Dermis microvascular lymphatic vessel endothelial cell (primary cell): ENCODE measurements around the gene TRDMT1. TPM values are rescaled to one million over a fixed set of nuclear protein-coding genes. Genes with fewer than 3 reads are reported as not detected.

Experiments
- DNase-seq, 2 donors: peaks; one replicate each; pipeline versions ENCODE4 v3.0.0 to v3.0.0-alpha.2; 2010; ENCODE audit warnings: low read depth in 2 of 2
- total RNA-seq: library from RNA; depleted of rRNA; stranded (reverse); fragments of >200 nt; gene quantifications from 2 replicates; pipeline ENCODE4 v1.2.1, GENCODE V29; 2014

TRDMT1 gene
- total RNA-seq, 1 donor from 2014 or later: 5.0 TPM

DNA sequence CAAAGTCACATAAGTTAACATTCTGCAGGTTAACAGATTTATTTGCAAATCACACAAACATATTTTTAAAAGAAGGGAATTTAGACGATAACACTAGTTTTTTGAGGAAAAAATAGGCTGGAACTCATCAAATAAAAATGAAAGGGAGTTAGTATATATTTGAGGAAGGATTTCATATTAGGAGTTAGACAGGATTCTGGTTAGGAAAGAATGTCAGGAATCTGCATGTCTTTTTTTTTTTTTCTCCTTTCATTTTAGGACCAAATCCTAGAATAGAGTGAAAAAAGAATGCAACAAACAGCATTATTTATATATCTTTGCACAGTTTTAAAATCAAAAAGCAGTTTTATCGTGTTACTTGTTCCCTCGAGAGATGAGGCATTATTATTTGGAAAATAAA, 8.9 kb upstream of the TRDMT1 start:
- DNase-seq: no peak

DNA sequence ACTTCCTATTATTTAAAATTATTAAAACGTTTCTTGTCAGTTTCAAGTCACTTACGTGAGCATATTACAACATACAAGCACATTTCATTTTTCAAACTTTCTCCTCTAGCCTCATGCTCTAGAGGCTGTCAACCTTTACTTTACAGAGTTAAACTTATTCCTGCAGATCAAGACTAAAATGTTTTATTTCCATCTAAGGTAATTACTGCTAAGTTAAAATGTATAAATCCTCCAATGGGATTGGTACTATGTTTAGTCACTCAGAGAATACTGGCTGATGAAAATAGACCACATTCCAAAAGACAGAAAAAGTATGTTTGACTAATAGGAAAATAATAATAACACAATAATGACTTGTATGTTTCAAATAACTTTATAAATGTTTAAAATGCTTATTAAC, 8.4 kb upstream of the TRDMT1 start:
- DNase-seq: no peak

DNA sequence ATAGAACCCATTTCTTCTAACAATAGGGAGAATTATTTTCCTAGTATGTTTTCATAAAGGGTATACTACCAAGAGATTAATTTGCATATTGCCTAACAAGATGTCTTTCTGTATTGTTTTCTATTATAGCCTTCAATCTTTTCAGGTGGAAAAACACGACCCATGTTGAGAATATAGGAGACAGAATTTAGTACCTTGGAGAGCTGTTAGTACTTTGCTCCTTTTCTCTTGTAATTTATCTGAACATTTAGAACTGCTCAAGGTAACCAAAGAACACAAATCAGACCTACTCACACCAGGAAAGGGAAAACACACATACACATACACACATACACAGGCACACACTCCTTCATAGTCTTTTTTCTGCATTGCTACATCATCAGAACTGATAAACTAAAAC, 7.8 kb upstream of the TRDMT1 start:
- DNase-seq: no peak

GRCh38 chr10:17208476-17208875, 7.0 kb upstream of the TRDMT1 start:
- DNase-seq: no peak

GRCh38 chr10:17206210-17206709, 4.8 kb upstream of the TRDMT1 start:
- peak in 1 of 2 donors; percentile 74 for DNase-seq

DNA sequence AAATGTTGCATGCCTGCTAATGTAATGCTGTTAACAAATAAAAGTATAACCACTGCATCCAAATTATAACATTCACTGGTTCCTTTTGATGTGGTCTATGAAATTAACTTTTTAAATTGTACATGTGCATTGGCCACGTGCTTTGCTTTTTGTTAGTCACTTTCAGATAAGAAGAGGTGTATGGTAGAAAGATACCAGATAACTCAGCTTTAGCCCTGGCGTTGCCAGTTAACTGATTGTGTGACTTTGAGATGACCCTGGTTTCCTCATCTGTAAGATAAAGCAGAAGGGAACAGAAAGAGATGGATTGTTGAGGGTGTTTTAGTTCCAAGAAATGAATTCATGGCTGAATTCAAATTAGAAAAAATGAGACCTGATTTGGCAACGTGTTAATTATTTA, 1.9 kb upstream of the TRDMT1 start:
- DNase-seq: no peak

GRCh38 chr10:17202999-17203398, 1.5 kb upstream of the TRDMT1 start:
- no peak for DNase-seq

DNA sequence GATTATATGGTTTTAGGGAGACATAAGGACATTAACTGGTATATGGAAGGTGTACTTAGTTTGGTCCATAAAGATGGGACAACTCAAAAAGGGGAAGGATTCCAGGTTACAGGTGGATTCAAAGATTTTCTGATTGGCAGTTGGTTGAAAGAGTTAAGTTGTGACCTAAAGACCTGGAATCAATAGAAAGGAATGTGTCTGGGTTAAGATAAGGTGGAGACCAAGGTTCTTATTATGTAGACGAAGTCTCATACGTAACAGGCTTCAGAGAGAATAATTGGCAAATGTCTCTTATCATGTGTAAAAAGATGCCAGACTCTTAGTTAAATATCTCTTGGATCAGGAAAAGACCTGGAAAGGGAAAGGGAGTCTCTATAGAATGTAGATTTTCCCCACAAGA, 1.0 kb upstream of the TRDMT1 start:
- no peak for DNase-seq

GRCh38 chr10:17201794-17202116, 283 bp upstream of the TRDMT1 start:
- no peak for DNase-seq

DNA sequence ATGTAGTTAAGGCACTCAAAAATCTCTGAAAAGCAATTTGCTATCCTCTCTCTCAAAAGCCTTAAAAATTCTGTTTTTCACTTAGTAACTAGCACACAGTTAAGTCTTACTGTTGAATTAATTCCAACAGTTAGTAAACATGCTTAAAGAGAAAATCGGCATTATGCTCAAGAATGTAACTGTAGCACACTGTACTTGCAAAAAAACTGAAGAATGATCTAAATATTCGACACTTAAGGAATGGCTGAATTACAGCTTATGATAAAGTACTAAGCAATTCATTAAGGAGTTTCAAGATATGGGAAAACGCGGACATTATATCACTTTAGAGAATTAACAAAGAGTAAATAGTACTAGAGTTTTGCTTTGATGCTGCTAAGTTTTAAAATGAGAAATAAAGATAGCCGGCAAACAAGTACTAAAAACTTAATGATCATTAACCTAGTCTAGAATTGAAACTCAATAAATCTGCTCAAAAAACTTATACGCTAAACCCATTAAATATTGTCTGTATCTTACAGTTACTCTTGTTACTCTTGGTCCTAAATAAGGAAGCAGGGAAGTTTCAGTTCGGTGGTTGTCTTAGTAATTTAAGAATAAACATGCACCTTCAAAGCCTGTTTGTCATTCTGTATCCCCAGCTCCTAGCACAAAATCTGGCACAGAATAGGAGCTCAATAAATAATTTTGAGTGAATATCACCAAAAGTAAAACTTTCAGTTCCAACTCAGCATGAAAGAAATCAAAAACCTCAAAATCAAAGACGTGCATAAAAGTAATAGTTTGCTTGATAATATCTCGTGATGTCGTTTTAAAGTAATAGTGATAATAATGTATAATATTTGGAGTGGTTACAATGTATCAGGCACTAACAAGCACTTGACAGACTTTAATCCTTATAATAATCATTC, 1.2 kb downstream of the TRDMT1 start:
- DNase-seq: peak in 1 of 2 donors; percentile 45

GRCh38 chr10:17199351-17199804, 2.1 kb downstream of the TRDMT1 start:
- DNase-seq: peak in 1 of 2 donors; percentile 47

DNA sequence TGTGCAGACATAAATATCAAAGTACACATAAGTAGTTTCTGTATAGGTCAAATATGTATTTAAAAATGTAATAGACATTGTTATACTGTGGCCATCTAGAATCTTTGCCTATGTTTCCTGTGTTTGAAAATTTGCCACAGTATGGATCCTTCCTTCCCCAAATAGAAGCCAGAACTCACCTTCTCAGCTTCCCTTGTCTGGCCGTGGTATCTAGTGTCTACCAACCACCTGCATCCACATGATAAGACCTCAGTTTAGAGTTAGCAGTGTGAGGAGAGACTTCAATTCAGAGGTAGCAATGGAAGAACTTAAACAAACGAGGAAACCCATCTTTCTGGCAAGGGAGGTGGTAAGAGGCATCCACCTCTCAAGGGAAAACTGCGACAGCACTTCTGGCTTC, 4.9 kb downstream of the TRDMT1 start:
- no peak for DNase-seq

DNA sequence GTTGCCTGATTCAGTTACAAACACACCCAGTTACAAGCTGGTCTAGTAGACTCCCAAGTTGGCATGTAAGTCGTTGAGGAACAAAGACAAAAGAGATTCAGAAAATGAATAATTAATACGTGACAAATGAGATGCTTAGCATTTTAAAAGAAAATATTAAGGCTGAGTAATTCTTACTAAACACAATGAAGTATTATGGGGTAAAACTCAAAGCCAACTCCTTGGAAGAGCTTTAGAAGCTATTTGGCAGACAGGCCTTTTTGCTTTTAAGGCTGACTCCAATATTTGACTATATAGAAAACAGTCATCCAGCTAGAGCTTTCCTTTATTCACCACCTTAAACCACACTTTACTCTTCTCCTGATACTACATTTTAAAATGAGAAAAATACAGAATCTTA, 5.4 kb downstream of the TRDMT1 start:
- no peak for DNase-seq

DNA sequence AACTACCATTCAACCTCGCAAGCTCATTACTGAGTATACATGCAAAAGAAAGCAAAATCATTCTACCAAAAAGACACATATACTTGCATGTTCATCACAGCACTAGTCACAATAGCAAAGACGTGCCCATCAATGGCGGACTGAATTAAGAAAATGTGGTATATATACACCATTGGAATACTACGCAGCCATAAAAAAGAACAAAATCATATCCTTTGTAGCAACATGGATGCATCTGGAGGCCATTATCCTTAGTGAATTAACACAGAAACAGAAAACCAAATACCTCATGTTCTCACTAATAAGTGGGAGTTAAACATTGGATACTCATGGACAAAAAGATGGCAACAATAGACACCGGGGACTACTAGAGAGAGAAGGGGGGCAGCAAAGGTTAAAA, 6.4 kb downstream of the TRDMT1 start:
- no peak for DNase-seq

DNA sequence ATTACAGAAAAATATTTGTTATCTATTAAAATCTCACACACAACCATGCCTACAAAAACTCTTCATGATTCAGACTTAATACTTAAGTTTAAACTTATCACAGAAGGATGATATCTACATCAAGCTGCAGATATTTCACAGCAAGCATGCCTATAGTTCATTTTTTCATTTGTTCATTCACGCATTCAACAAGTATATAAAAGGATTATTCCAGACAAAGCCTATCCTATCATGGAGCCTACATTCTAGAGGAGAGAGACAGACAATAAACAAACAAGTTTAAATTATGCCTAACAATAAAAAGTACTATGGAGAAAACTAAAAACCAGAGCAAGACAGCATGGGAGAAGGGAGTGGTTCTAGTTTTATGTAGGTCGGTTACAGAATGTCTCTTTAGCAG, 10.9 kb downstream of the TRDMT1 start:
- DNase-seq: no peak

GRCh38 chr10:17188644-17189172, 12.8 kb downstream of the TRDMT1 start:
- DNase-seq: no peak

GRCh38 chr10:17185873-17186272, 15.6 kb downstream of the TRDMT1 start:
- DNase-seq: no peak

GRCh38 chr10:17183110-17183509, 18.4 kb downstream of the TRDMT1 start:
- no peak for DNase-seq

GRCh38 chr10:17181751-17182150, 19.7 kb downstream of the TRDMT1 start:
- peak in 1 of 2 donors; percentile 54 for DNase-seq

DNA sequence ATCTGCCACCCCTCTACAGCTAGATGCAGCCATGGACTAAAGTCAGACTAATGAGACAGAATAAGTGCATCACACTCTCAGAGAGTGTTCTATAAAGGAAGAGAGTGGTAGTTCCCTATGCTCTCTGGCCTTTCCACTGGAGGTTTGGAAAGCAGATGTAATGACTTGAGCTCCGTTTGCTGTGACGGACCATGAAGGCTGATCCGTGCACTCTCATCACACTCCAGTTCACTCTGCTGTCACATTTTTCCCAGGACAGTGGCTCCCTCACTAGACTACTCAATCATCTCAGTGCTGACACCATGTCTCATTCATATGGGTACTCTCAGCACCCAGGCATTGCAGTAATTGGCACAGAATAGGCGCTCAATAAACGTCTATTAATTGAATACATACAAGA, 20.4 kb downstream of the TRDMT1 start:
- no peak for DNase-seq

- DNase-seq: no peak
These were observed 22.5 kb downstream of the TRDMT1 start for GRCh38 chr10:17179002-17179401.

DNA sequence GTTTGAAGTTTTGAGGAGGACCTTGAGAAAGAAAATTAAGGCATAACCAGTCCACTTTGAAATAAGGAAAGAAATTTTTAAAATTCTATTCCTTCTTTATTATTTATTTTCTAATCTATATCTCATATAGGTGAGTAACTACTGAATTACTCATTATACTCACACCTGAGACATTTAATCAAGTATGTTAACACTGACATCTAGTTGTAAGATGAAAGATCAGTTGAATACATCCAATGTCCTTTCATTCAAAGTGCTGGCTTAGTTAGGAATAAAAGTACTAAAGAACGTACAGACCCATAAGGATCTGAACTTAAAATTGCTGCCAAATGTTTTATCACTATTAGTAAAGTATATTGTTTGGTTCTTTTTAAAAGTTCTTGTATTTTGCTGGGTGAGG, 23.5 kb downstream of the TRDMT1 start:
- no peak for DNase-seq

DNA sequence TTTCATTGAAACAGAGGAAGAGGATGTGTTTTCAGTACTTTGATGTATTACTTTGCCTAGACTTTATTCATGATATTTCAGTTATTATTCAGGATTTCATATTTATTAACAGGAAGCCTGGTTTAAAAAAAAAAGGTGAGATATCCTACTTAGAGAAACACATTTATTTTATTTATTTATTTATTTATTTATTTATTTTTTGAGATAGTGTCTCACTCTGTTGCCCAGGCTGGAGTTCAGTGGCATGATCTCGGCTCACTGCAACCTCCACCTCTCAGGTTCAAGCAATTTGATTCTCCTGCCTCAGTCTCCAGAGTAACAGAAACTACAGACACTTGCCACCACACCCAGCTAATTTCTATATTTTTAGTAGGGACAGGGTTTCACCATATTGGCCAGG, 24.5 kb downstream of the TRDMT1 start:
- no peak for DNase-seq
